Measurements from ENCODE around the gene ENG. TPM values are rescaled to one million over a fixed set of nuclear protein-coding genes. Genes with fewer than 3 reads are reported as not detected.
A peak's percentile ranks its signal among the peaks of the same experiment; 100 is the strongest.

ENG gene
- total RNA-seq, 4 donors from 2014 or later = 12.0 to 51.1 (median 19.6) TPM

- DNase-seq (ENCODE audit: low spot score in 2 of 2) = no peak
- 91 to 94% methylated on average over 5 of the region's 5 CpGs for WGBS, 2 donors
- intact Hi-C loops (cut with DNase I; ENCODE audit: low total_unique reads) = no loop called here
- H3K4me3 ChIP-seq (ENCODE audit: low read depth, poor library complexity, severe bottlenecking) = no peak overlapping the region
- TF ChIP-seq, protein P1, sequence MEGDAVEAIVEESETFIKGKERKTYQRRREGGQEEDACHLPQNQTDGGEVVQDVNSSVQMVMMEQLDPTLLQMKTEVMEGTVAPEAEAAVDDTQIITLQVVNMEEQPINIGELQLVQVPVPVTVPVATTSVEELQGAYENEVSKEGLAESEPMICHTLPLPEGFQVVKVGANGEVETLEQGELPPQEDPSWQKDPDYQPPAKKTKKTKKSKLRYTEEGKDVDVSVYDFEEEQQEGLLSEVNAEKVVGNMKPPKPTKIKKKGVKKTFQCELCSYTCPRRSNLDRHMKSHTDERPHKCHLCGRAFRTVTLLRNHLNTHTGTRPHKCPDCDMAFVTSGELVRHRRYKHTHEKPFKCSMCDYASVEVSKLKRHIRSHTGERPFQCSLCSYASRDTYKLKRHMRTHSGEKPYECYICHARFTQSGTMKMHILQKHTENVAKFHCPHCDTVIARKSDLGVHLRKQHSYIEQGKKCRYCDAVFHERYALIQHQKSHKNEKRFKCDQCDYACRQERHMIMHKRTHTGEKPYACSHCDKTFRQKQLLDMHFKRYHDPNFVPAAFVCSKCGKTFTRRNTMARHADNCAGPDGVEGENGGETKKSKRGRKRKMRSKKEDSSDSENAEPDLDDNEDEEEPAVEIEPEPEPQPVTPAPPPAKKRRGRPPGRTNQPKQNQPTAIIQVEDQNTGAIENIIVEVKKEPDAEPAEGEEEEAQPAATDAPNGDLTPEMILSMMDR (IDR thresholded peaks at IDR 0.05) = no peak
- no peak for TF ChIP-seq POLR2A (IDR thresholded peaks at IDR 0.05)
Observed at GRCh38 chr9:127855522-127855921, 1.1 kb upstream of the ENG start.

GRCh38 chr9:127854960-127855359 is 502 bp upstream of the ENG start:
- TF ChIP-seq POLR2A (IDR thresholded peaks at IDR 0.05) = no peak
- TF ChIP-seq, protein P1 (IDR thresholded peaks at IDR 0.05) = no peak
- DNase-seq (ENCODE audit: low spot score in 2 of 2) = no peak
- intact Hi-C loops (cut with DNase I; ENCODE audit: low total_unique reads) = no loop called here
- H3K4me3 ChIP-seq (ENCODE audit: low read depth, poor library complexity, severe bottlenecking) = no peak overlapping the region
- 68% methylated on average over 11 of the region's 11 CpGs for WGBS, 2 donors

- TF ChIP-seq, protein P1 (IDR thresholded peaks at IDR 0.05) = no peak
- no peak for TF ChIP-seq POLR2A (IDR thresholded peaks at IDR 0.05)
- intact Hi-C loops (cut with DNase I; ENCODE audit: low total_unique reads) = no loop called here
- 46 to 71% methylated on average over 13 of the region's 13 CpGs for WGBS, 2 donors
- peak overlapping the region; percentile 42 for H3K4me3 ChIP-seq (ENCODE audit: low read depth, poor library complexity, severe bottlenecking)
- DNase-seq (ENCODE audit: low spot score in 2 of 2) = no peak
Observed at GRCh38 chr9:127853312-127854183, 910 bp downstream of the ENG start.

- TF ChIP-seq, protein P1 (IDR thresholded peaks at IDR 0.05) = no peak
- TF ChIP-seq POLR2A (IDR thresholded peaks at IDR 0.05) = no peak
- no peak overlapping the region for H3K4me3 ChIP-seq (ENCODE audit: low read depth, poor library complexity, severe bottlenecking)
- intact Hi-C loops (cut with DNase I; ENCODE audit: low total_unique reads) = no loop called here
- WGBS, 2 donors = 79 to 87% methylated on average over 9 of the region's 9 CpGs
- no peak for DNase-seq (ENCODE audit: low spot score in 2 of 2)
Observed at GRCh38 chr9:127852829-127853228, 1.6 kb downstream of the ENG start.

GRCh38 chr9:127850286-127850830 is 4.1 kb downstream of the ENG start:
- no peak for DNase-seq (ENCODE audit: low spot score in 2 of 2)
- H3K4me3 ChIP-seq (ENCODE audit: low read depth, poor library complexity, severe bottlenecking) = no peak overlapping the region
- WGBS, 2 donors = 83 to 89% methylated on average over 17 of the region's 17 CpGs
- intact Hi-C loops (cut with DNase I; ENCODE audit: low total_unique reads) = no loop called here
- TF ChIP-seq POLR2A (IDR thresholded peaks at IDR 0.05) = no peak
- TF ChIP-seq, protein P1 (IDR thresholded peaks at IDR 0.05) = no peak

Data from lower leg skin (tissue), 4 donors.